GM12878 (cell line): ENCODE data around the gene MAML2. TPM values are rescaled to one million over a fixed set of nuclear protein-coding genes. Genes with fewer than 3 reads are reported as not detected.

ENCODE experiments used
- ASH2L ChIP-seq: fragments of 300-600, 200-600 bp; sonication (generic); IDR thresholded peaks from 2 replicates; pipeline ENCODE4 v1.6.1; 2017; ENCODE audit warnings: low read depth, mild to moderate bottlenecking, borderline replicate concordance
- BCL3 ChIP-seq: IDR thresholded peaks from 2 replicates; pipeline ENCODE4 v1.6.1; 2011; ENCODE audit warnings: borderline replicate concordance, low read depth, mild to moderate bottlenecking, moderate library complexity, low read length; ENCODE audit not compliant: insufficient read depth, poor library complexity, severe bottlenecking
- CHD4 ChIP-seq: fragments of 200-600 bp; sonication (generic); IDR thresholded peaks from 2 replicates; pipeline ENCODE4 v1.6.1; 2016; ENCODE audit warnings: mild to moderate bottlenecking
- MAX ChIP-seq: IDR thresholded peaks from 2 replicates; pipeline ENCODE4 v1.6.1; 2012; ENCODE audit warnings: low read depth, low read length, improper control_type of control experiment
- POLR2AphosphoS5 ChIP-seq: IDR thresholded peaks from 2 replicates; pipeline ENCODE4 v1.6.1; 2011; ENCODE audit warnings: mild to moderate bottlenecking, low read length, inconsistent platforms
- REST ChIP-seq: IDR thresholded peaks from 2 replicates; pipeline ENCODE4 v1.6.1; 2012; ENCODE audit warnings: mild to moderate bottlenecking, low read depth, low read length
- YBX1 ChIP-seq: fragments of 450-650 bp; IDR thresholded peaks from 2 replicates; pipeline ENCODE4 v1.6.1; 2016; ENCODE audit warnings: antibody characterized with exemption
- ZBTB11 ChIP-seq: fragments of 450-650 bp; formaldehyde crosslinking; IDR thresholded peaks from 2 replicates; pipeline ENCODE4 v1.5.0; 2022; ENCODE audit warnings: mild to moderate bottlenecking, missing genetic modification characterization
- ZNF207 ChIP-seq: fragments of 450-650 bp; IDR thresholded peaks from 2 replicates; pipeline ENCODE4 v1.6.1; 2014; ENCODE audit warnings: antibody characterized with exemption, mild to moderate bottlenecking, borderline replicate concordance
- ZNF592 ChIP-seq: fragments of 450-650 bp; IDR thresholded peaks from 2 replicates; pipeline ENCODE4 v1.6.1; 2017; ENCODE audit warnings: mild to moderate bottlenecking, moderate library complexity
- ZNF687 ChIP-seq: fragments of 450-650 bp; IDR thresholded peaks from 2 replicates; pipeline ENCODE4 v1.6.1; 2017; ENCODE audit warnings: mild to moderate bottlenecking, moderate library complexity
- polyA plus RNA-seq, 11 experiments: library from polyadenylated mRNA; depleted of rRNA in 4 of 11; unstranded in 6 of 11; stranded (reverse) in 5 of 11; fragments of >200 nt; fragmentation: Nextera tagmentation in 4 of 11; fragmentation: Illumina TruSeq in 1 of 11; extraction: Ambion mirVana in 4 of 11; extraction: Trizol in 1 of 11; gene quantifications; 1 replicate in 1 of 11; 2 replicates in 10 of 11; pipeline versions ENCODE4 v1.2.1 to v1.2.3, GENCODE V29; 2011 to 2016; ENCODE audit warnings: inconsistent platforms in 2 of 11, missing spikeins in 2 of 11, low read depth in 1 of 11
- total RNA-seq, 4 experiments: library from RNA; depleted of rRNA in 3 of 4; stranded (reverse); fragments of >200 nt in 3 of 4; fragmentation: Illumina TruSeq in 1 of 4; extraction: Trizol in 1 of 4; gene quantifications; 2 replicates each; pipeline versions ENCODE4 v1.2.1 to v1.2.3, GENCODE V29; 2013 to 2021

MAML2 gene
- total and polyA plus RNA-seq, 10 of the 15 experiments (the other 5 are each of a cell fraction or from before 2014, with no cell fraction given): 2.5 to 15.1 (median 12.0) TPM

GRCh38 chr11:96254087-96254486 is 88.9 kb downstream of the MAML2 start (continued):
- TF ChIP-seq ZNF592: no peak
- no peak for TF ChIP-seq POLR2AphosphoS5
- no peak for TF ChIP-seq ASH2L
- TF ChIP-seq ZNF207: no peak
- no peak for TF ChIP-seq ZNF687
- no peak for TF ChIP-seq BCL3
- no peak for TF ChIP-seq CHD4
- TF ChIP-seq REST: no peak
- TF ChIP-seq MAX: no peak
- no peak for TF ChIP-seq ZBTB11 (CRISPR knock-in tag)
- no peak for TF ChIP-seq YBX1
